GM21786 (cell line): ENCODE results near the gene HSP90AB1.
A peak's percentile ranks its signal among the peaks of the same experiment; 100 is the strongest.

Experiments used
- ATAC-seq: cut with Tn5 transposase; IDR thresholded peaks from one replicate; pipeline ENCODE4 v1.9.1; 2021; ENCODE audit not compliant: unreplicated experiment

Gene HSP90AB1

GRCh38 chr6:44246663-44247337 lies at the start of gene HSP90AB1:
TSS of gene HSP90AB1 (plus strand) at chr6:44247101. CDS start at chr6:44248630, 1,529 bp downstream.
- ATAC-seq: peak; percentile 60

DNA sequence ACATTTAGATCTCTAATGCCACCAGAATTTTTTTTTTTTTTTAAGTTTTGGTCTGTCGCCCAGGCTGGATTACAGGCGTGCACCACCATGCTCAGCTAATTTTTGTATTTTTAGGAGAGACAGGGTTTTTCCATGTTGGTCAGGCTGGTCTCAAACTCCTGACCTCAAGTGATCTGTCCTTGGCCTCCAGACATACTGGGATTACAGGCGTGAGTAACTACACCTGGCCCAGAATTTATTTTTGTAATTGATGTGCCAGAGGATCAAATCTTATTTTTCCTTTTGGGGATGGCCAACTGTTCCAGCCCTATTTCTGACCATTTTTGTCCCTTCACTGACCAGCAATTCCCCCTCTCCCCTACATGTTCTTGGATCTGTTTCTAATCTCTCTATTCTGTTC lies 48.2 kb upstream of the HSP90AB1 start:
- ATAC-seq: no peak

GRCh38 chr6:44199883-44200282 lies 47.0 kb upstream of the HSP90AB1 start:
- no peak for ATAC-seq

GRCh38 chr6:44201200-44201599 lies 45.7 kb upstream of the HSP90AB1 start:
- ATAC-seq: no peak

DNA sequence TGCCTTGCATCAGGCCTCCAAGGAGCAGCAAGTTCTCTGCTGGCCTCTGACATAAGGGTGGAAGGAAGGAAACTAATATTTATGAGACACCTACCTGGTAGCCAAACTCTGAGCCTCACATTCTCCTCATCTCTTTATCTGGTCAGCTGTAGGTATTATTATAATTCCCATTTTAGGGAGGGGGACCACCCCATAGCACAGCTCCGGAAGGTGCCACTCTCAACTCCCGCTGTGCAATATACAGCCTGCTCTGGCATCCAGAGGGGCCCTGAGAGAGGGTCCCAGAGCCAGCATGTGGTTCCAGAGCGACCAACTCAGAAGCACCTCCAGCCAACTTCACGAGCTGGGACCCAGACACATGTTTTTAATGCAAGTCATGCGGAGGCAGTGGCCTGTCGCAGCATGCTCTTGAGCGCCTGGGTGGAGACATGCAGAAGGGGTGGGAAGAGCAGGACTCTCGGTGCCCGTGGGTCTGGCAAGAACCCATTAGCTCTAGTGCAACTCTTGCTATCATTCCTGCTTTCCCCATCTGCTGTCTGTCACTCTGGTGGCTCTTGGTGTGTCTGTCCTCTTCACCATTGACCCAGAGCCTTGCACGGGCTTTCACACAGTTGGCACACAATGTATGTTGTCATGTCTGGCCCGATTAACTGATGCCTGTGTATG lies 45.1 kb upstream of the HSP90AB1 start:
- ATAC-seq: no peak

DNA sequence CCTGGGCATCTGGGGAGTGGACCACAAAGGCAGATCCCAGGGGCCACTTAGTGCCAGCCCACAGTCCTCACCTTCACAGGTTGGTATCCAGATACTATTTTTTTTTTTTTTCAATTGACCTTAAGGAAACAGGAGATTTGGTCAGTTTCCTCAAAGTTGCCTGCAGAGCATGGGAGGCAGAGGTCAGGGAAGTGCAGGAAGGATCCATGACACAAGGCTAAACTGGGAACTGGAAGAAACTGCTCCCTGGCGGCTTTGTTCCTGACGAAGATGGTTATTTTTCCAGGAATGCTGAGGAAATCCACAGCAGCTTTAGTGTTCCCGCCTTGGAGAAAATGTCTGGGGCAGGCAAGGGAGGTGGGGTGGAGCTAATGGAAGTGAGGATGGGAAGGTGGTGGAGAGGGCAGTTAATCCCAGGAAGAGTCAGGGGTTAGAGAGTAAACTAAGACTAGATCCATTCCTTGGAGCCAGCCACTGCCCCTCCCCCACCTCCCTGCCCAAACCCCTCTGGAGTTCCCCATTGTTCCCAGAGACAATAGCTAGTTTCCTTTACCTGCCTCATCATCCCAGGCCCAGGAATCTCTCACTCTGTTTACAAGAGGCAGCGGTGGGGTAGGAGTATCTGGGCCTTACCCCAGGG lies 44.4 kb upstream of the HSP90AB1 start:
- ATAC-seq: no peak

DNA sequence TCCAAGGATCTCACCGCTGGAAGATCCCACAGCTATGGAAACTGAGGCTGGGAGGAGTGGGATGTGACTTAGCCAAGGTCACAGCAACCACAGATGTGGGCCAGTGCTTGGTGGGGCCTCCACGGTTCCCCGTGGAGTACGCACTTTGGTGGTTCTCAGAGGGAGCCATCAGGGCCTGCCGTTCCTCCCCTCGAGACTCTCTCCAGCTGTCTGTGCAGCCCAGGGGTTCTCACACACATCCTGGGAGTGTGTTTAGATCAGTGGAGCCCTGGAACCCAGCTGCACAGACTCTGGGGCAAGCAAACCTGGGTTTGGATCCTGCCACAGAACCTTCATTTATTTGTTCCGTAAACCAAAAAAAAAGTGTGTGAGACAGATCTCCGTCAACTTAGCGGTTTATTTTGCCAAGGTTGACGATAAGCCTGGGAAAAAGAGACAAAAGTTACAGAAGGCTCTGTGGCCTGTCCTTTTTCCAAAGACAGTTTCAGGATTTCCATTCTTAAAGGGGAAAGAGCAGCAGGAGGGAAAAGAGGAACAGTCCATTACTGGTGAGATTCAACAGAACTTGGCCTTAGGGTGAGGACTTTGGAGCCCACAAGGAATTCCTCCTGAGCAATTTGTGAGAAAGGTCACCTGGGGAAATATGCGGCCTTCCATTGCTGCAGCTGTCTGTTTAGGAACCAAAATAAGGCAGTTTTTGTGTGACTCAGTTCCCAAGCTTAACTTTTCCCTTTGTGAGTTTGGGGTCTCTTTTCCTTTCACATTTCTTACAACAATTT lies 43.7 kb upstream of the HSP90AB1 start:
- no peak for ATAC-seq

DNA sequence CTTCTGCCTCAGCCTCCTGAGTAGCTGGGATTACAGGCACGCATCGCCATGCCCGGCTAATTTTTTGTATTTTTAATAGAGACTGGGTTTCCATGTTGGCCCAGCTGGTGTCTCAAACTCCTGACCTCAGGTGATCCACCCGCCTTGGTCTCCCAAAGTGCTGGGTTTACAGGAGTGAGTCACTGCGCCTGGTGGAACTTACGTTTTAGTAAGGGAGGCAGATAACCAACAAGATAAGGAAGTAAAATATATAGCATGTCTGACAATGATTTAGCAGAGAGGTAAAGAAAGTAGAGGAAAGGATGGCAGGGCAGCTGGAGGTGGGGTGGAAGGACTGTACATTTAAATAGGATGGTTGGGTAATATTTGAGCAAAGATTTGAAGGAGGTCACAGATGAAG lies 42.9 kb upstream of the HSP90AB1 start:
- ATAC-seq: no peak

DNA sequence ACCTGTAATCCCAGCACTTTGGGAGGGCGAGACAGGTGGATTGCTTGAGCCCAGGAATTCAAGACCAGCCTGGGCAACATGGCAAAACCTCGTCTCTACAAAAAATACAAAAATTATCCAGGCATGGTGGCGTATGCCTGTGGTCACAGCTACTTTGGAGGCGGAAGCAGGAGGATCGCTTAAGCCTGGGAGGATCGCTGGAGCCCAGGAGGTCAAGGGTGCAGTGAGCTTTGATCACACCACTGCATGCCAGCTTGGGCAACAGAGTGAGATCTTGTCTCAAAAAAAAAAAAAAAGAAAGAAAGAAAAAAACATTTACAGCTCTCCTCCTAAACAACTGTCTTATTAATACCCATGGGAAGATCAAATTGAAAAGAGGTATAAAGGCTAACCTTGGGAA lies 38.9 kb upstream of the HSP90AB1 start:
- no peak for ATAC-seq

DNA sequence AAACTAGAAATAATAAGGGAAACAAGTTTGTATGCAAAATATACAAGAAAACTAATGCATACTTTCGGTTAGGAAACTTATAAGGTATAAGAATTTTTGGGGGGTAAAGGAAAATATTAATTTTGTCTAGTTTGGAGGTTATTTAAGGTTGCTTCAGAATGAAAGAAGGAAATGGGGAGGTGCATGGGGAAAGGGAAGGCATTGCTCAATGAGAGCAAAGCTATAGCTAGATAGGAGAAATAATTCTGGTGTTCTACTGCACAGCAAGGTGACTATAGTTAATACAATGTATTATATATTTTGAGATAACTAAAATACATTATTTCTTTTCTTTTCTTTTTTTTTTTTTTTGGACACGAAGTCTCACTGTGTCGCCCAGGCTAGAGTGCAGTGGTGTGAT lies 35.6 kb upstream of the HSP90AB1 start:
- no peak for ATAC-seq

GRCh38 chr6:44214307-44214706 lies 32.6 kb upstream of the HSP90AB1 start:
- ATAC-seq: no peak

- ATAC-seq: no peak
Observed at GRCh38 chr6:44216677-44217331, 30.1 kb upstream of the HSP90AB1 start, which contains the start of gene MYMX. TSS of gene MYMX (plus strand) at chr6:44216926. CDS start at chr6:44217472, 546 bp downstream.

DNA sequence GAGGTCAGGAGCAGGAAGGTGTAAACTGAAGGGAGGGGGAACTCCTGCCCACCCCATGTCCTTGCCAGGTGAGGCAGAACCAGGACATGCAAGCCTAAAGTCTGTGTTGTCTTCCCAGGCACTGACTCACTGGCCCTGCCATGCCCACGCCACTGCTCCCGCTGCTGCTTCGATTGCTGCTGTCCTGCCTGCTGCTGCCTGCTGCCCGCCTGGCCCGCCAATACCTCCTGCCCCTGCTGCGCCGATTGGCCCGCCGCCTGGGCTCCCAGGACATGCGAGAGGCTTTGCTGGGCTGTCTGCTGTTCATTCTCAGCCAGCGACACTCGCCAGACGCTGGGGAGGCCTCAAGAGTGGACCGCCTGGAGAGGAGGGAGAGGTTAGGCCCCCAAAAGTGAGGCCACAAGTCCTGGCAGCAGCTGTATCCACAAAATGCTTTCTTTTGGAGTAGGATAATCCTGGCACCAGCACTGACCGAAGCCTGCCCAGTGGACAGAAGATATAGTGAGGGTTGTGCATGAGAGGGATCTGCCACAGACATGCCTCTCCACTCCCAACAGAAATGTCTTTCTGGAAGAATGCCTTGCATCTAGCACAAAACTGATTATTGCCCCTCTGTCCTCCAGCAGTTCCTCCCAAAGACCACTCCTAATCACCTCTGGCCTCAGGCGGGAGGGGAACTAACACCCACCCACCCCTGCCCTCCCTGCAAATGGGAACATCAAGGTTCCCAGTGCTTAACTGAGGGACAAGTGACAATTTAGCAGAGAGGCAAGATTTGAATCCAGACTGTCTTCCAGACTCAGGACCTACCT lies 29.4 kb upstream of the HSP90AB1 start:
- no peak for ATAC-seq

- ATAC-seq: peak; percentile 39
Observed at GRCh38 chr6:44219053-44219814, 27.7 kb upstream of the HSP90AB1 start.

GRCh38 chr6:44219815-44220784 lies 26.8 kb upstream of the HSP90AB1 start:
- no peak for ATAC-seq

DNA sequence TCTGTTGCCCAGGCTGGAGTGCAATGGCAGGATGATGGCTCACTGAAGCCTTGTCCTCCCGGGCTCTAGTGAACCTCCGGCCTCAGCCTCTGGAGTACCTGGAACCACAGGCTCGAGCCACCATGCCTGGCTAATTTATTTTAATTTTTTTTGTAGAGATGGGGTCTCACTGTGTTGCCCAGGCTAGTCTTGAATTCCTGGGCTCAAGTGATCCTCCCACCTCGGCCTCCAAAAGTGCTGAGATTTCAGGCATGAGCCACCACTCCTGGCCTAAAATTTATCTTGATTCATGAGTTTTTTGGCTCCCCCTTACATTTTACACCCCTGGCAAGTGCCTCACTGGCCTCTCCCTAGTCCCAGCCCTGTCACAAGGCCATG lies 26.0 kb upstream of the HSP90AB1 start:
- no peak for ATAC-seq

DNA sequence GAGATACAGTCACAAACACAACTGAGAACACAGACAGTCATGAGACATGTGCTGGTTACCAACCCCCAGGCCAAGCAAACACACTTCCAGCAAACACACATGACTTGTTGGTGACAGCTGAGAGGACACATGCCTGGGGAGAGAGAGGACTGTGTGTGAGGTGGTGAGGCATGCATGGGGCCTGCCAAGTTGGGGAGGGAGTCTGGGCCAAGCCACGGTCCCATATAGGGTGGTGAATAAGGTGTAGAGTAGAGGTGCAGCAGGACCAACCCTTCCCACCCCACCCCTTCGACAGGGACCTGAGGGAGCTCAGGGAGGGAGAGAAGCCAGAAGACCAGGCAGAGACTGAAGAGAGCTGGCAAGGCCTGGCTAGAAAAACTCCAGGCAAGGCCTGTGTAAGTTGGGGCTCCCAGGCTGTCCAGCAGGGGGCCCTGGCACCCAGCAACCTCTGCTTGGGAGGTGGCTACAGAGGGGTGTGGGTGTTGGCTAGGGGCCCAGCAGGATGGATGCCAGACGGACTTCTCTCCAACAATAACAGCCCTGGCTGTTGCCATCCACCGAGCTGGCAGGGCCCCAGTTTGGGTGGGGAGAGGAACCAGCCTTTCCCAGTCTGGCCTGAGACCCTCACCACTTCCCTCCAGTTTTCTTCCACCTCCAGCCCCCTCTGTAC lies 25.5 kb upstream of the HSP90AB1 start:
- ATAC-seq: peak; percentile 36

- no peak for ATAC-seq
Observed at GRCh38 chr6:44221961-44222335, 25.0 kb upstream of the HSP90AB1 start.
